Activated CD4-positive, CD25-positive, alpha-beta regulatory T cell (primary cell): Measurements from ENCODE around the gene SYCN.

Source experiments
- DNase-seq, 4 experiments: peaks; one replicate each; lab custom pipeline; 2025; lab: John Stamatoyannopoulos, UW

The SYCN gene

GRCh38 chr19:39171479-39172465 is 32.3 kb downstream of the SYCN start:
- DNase-seq = no peak

GRCh38 chr19:39170386-39171231 is 33.5 kb downstream of the SYCN start:
- no peak for DNase-seq

- no peak for DNase-seq
Observed at GRCh38 chr19:39169143-39169810, 34.8 kb downstream of the SYCN start.

GRCh38 chr19:39168258-39169142 is 35.6 kb downstream of the SYCN start:
- DNase-seq = no peak

- DNase-seq = no peak
Observed at GRCh38 chr19:39167461-39168257, 36.4 kb downstream of the SYCN start.

GRCh38 chr19:39166571-39167391 is 37.3 kb downstream of the SYCN start:
- DNase-seq = no peak

GRCh38 chr19:39165857-39166256 is 38.2 kb downstream of the SYCN start:
- no peak for DNase-seq

GRCh38 chr19:39164289-39164688 is 39.8 kb downstream of the SYCN start:
- DNase-seq = no peak

- no peak for DNase-seq
Observed at GRCh38 chr19:39163621-39164020, 40.4 kb downstream of the SYCN start.

GRCh38 chr19:39162441-39163043 is 41.5 kb downstream of the SYCN start:
- no peak for DNase-seq

GRCh38 chr19:39160889-39161672 is 43.0 kb downstream of the SYCN start:
- DNase-seq = no peak

GRCh38 chr19:39160523-39160861 is 43.6 kb downstream of the SYCN start:
- DNase-seq = no peak

- DNase-seq = no peak
Observed at GRCh38 chr19:39158646-39159260, 45.3 kb downstream of the SYCN start.

- no peak for DNase-seq
Observed at GRCh38 chr19:39157997-39158389, 46.1 kb downstream of the SYCN start.

GRCh38 chr19:39157275-39157996 is 46.6 kb downstream of the SYCN start:
- no peak for DNase-seq

GRCh38 chr19:39156326-39157230 is 47.5 kb downstream of the SYCN start:
- no peak for DNase-seq
